Left lung (tissue), 14 donors: ENCODE measurements around the gene ABI1. TPM values are rescaled to one million over a fixed set of nuclear protein-coding genes. Genes with fewer than 3 reads are reported as not detected.
"Not testable (repeated sequence)": the region's sequence is repeated elsewhere in the genome, so short reads cannot be mapped to it uniquely, and the experiment has no call there.

ENCODE experiments used
- ATAC-seq: fragments of 200-7000 bp; cut with Tn5 transposase; one replicate; pipeline ENCODE4 v1.9.1; 2020; ENCODE audit warnings: moderate library complexity
- DNase-seq, 4 donors: peaks; one replicate each; pipeline ENCODE4 v3.0.0-alpha.2; 2013 to 2020
- H3K27ac ChIP-seq, 2 donors: fragments of 200-600 bp; sonication (generic) in 1 of 2; one replicate each; pipeline versions ENCODE4 v1.5.0 to v1.8.0; 2020 to 2021
- H3K27me3 ChIP-seq, 2 donors: fragments of 200-600 bp; sonication (generic) in 1 of 2; one replicate each; pipeline versions ENCODE4 v1.5.0 to v1.8.0; 2020 to 2021
- H3K36me3 ChIP-seq, 2 donors: fragments of 200-600 bp; sonication (generic) in 1 of 2; one replicate each; pipeline versions ENCODE4 v1.5.0 to v1.8.0; 2020 to 2021
- H3K4me1 ChIP-seq, 2 donors: fragments of 200-600 bp; one replicate each; pipeline ENCODE4 v1.8.0; 2021
- H3K4me3 ChIP-seq, 2 donors: fragments of 200-600 bp; sonication (generic) in 1 of 2; one replicate each; pipeline versions ENCODE4 v1.5.0 to v1.8.0; 2020 to 2021; ENCODE audit warnings: mild to moderate bottlenecking in 1 of 2
- H3K9me3 ChIP-seq, 2 donors: fragments of 200-600 bp; sonication (generic) in 1 of 2; one replicate each; pipeline versions ENCODE4 v1.5.0 to v1.8.0; 2020 to 2021
- CTCF ChIP-seq, 2 donors: fragments of 200-600 bp; sonication (generic) in 1 of 2; IDR thresholded peaks; one replicate each; pipeline versions ENCODE4 v1.5.0 to v1.8.0; 2021; ENCODE audit warnings: antibody characterized with exemption in 2 of 2
- intact Hi-C, 2 donors: fragments of 100-400 bp; cut with DNase I; formaldehyde crosslinking; loops; one replicate each; pipeline versions ENCODE4 v1.11.2 to v1.14.2; 2022
- long read RNA-seq, 12 donors: library from polyadenylated mRNA in 2 of 12; unstranded in 2 of 12; transcript quantifications; one replicate each; pipeline ENCODE4 v2.0.0 and lab custom pipeline, GENCODE V29; 2019 to 2026
- polyA plus RNA-seq, 6 donors: library from polyadenylated mRNA; unstranded; fragments of 120-200 nt; gene quantifications; one replicate each; pipeline ENCODE4 v1.2.1, GENCODE V29; 2013; ENCODE audit not compliant: insufficient read length in 6 of 6
- total RNA-seq, 2 donors: library from RNA; stranded (reverse); fragmentation: NEBNext Ultra II Directional; extraction: Animal tissue kit (Norgen Biotek cat#: 25700); gene quantifications; one replicate each; pipeline ENCODE4 v1.2.1, GENCODE V29; 2021
- donor health status: DM: no; HTN: yes; CAD: no.
- donor health status: DM: no; HTN: no; CAD: no.

The ABI1 gene
- total RNA-seq (10 to 100 TPM; 46.8 to 59.7 TPM), polyA plus RNA-seq (10 to 100 TPM; 59.5 to 71.6 (median 66.2) TPM)
- long read RNA-seq, donor 1, transcript ABI1-205 (10 exons, 3,516 nt): major isoform, 5 of 26 reads
- long read RNA-seq, donor 1, partial matches to known transcripts: 14 of 26 reads
- long read RNA-seq, donor 1, other reads (novel, unspliced or antisense): 0 of 26 reads
- long read RNA-seq, donor 2, partial matches to known transcripts: 7 of 19 reads
- long read RNA-seq, donor 2, other reads (novel, unspliced or antisense): 5 of 19 reads
- long read RNA-seq, donor 3, transcript ABI1-205 (10 exons, 3,516 nt): major isoform, 5 of 17 reads
- long read RNA-seq, donor 3, partial matches to known transcripts: 6 of 17 reads
- long read RNA-seq, donor 3, other reads (novel, unspliced or antisense): 0 of 17 reads
- long read RNA-seq, donor 4, partial matches to known transcripts: 2 of 8 reads
- long read RNA-seq, donor 4, other reads (novel, unspliced or antisense): 4 of 8 reads
- long read RNA-seq, donor 5, transcript ABI1-208 (10 exons, 3,515 nt): major isoform, 5 of 25 reads
- long read RNA-seq, donor 5, partial matches to known transcripts: 16 of 25 reads
- long read RNA-seq, donor 5, other reads (novel, unspliced or antisense): 0 of 25 reads
- long read RNA-seq, donor 6, transcript ABI1-205 (10 exons, 3,516 nt): major isoform, 5 of 16 reads
- long read RNA-seq, donor 6, partial matches to known transcripts: 0 of 16 reads
- long read RNA-seq, donor 6, other reads (novel, unspliced or antisense): 6 of 16 reads
- long read RNA-seq, donor 7, partial matches to known transcripts: 0 of 10 reads
- long read RNA-seq, donor 7, other reads (novel, unspliced or antisense): 0 of 10 reads
- long read RNA-seq, donor 8, transcript ABI1-205 (10 exons, 3,516 nt): major isoform, 5 of 15 reads
- long read RNA-seq, donor 8, partial matches to known transcripts: 0 of 15 reads
- long read RNA-seq, donor 8, other reads (novel, unspliced or antisense): 6 of 15 reads
- long read RNA-seq, donor 9: 0 reads
- long read RNA-seq, donor 10, partial matches to known transcripts: 4 of 4 reads
- long read RNA-seq, donor 10, other reads (novel, unspliced or antisense): 0 of 4 reads
- long read RNA-seq, donor 11, transcript ABI1-206 (11 exons, 1,446 nt): major isoform, 10 of 21 reads
- long read RNA-seq, donor 11, partial matches to known transcripts: 6 of 21 reads
- long read RNA-seq, donor 11, other reads (novel, unspliced or antisense): 0 of 21 reads
- long read RNA-seq, donor 12, partial matches to known transcripts: 6 of 15 reads
- long read RNA-seq, donor 12, other reads (novel, unspliced or antisense): 0 of 15 reads

GRCh38 chr10:26860443-26861204 is at the start of gene ABI1:
ABI1 (minus strand) TSS chr10:26860958; CDS start chr10:26860863, 95 bp downstream.
- ATAC-seq (peak; percentile 94), DNase-seq (peak; percentile 98 to 99 (median 99))
- Histone ChIP-seq H3K4me3 (peak within 1 kb of the TSS; percentile 90 to 99), H3K4me1 (peaks cover 13 to 45% of the 10 kb centered on the region in 2 donors), H3K27me3 (no peaks in the 10 kb centered on the region), H3K36me3 (no peaks in the 10 kb centered on the region), H3K27ac (peak within 1 kb of the TSS; percentile 99), H3K9me3 (no peaks in the 10 kb centered on the region)
- intact Hi-C loops: no loop called here
- no peak for TF ChIP-seq CTCF (IDR thresholded peaks at IDR 0.05)

GRCh38 chr10:26909753-26910152 is 49.0 kb upstream of the ABI1 start:
- ATAC-seq (no peak), DNase-seq (no peak)
- H3K36me3 ChIP-seq: no peaks in the 10 kb centered on the region
- no peak overlapping the region for H3K4me3 ChIP-seq
- no peak overlapping the region for H3K27ac ChIP-seq
- H3K9me3 ChIP-seq: no peaks in the 10 kb centered on the region
- H3K27me3 ChIP-seq: no peaks in the 10 kb centered on the region
- intact Hi-C loops: no loop called here
- TF ChIP-seq CTCF (IDR thresholded peaks at IDR 0.05): no peak
- H3K4me1 ChIP-seq: no peaks in the 10 kb centered on the region

- H3K27me3 ChIP-seq, ATAC-seq, H3K36me3 ChIP-seq, H3K27ac ChIP-seq, H3K4me1 ChIP-seq, H3K4me3 ChIP-seq, intact Hi-C loops, H3K9me3 ChIP-seq: not testable (repeated sequence)
- peak in 1 of 4 donors; percentile 61 for DNase-seq
Measured at GRCh38 chr10:26905253-26905781, 44.6 kb upstream of the ABI1 start.

GRCh38 chr10:26903431-26904217 is 42.9 kb upstream of the ABI1 start:
- TF ChIP-seq CTCF (IDR thresholded peaks at IDR 0.05): no peak
- H3K4me3 ChIP-seq: no peak overlapping the region
- H3K9me3 ChIP-seq: no peaks in the 10 kb centered on the region
- no peaks in the 10 kb centered on the region for H3K4me1 ChIP-seq
- DNase-seq (no peak), ATAC-seq (no peak)
- no peaks in the 10 kb centered on the region for H3K36me3 ChIP-seq
- H3K27ac ChIP-seq: no peak overlapping the region
- intact Hi-C loops: no loop called here
- H3K27me3 ChIP-seq: no peaks in the 10 kb centered on the region

- DNase-seq, H3K4me1 ChIP-seq, H3K27ac ChIP-seq, H3K27me3 ChIP-seq, intact Hi-C loops, H3K9me3 ChIP-seq, H3K4me3 ChIP-seq, H3K36me3 ChIP-seq, ATAC-seq: not testable (repeated sequence)
Measured at GRCh38 chr10:26892306-26892923, 31.7 kb upstream of the ABI1 start.
